Upper lobe of left lung (tissue), 4 donors: ENCODE measurements around the gene PPP1R9A.

Experiments used
- EP300 ChIP-seq, 4 donors: sonication (generic); formaldehyde crosslinking; IDR thresholded peaks; one replicate each; pipeline ENCODE4 v1.5.1; 2017; ENCODE audit warnings: antibody characterized with exemption in 4 of 4, control low read depth in 2 of 4
- POLR2A ChIP-seq, 4 donors: fragments of 450-650 bp; IDR thresholded peaks; one replicate each; pipeline ENCODE4 v1.5.1; 2016 to 2017; ENCODE audit warnings: antibody characterized with exemption in 4 of 4, mild to moderate bottlenecking in 2 of 4
- POLR2AphosphoS5 ChIP-seq, 2 donors: sonication (generic); formaldehyde crosslinking; IDR thresholded peaks; one replicate each; pipeline ENCODE4 v1.5.1; 2017; ENCODE audit warnings: antibody characterized with exemption in 2 of 2
- TF ChIP-seq, protein P1 (sequence below), 6 experiments: fragments of 450-650 bp in 4 of 6; fragments of 200-600 bp in 2 of 6; sonication (generic) in 2 of 6; IDR thresholded peaks; one replicate each; pipeline ENCODE4 v1.5.1; 2016 to 2019; ENCODE audit warnings: antibody characterized with exemption in 6 of 6

- TF ChIP-seq, protein P1, sequence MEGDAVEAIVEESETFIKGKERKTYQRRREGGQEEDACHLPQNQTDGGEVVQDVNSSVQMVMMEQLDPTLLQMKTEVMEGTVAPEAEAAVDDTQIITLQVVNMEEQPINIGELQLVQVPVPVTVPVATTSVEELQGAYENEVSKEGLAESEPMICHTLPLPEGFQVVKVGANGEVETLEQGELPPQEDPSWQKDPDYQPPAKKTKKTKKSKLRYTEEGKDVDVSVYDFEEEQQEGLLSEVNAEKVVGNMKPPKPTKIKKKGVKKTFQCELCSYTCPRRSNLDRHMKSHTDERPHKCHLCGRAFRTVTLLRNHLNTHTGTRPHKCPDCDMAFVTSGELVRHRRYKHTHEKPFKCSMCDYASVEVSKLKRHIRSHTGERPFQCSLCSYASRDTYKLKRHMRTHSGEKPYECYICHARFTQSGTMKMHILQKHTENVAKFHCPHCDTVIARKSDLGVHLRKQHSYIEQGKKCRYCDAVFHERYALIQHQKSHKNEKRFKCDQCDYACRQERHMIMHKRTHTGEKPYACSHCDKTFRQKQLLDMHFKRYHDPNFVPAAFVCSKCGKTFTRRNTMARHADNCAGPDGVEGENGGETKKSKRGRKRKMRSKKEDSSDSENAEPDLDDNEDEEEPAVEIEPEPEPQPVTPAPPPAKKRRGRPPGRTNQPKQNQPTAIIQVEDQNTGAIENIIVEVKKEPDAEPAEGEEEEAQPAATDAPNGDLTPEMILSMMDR (IDR thresholded peaks at IDR 0.05) = no peak
- no peak for TF ChIP-seq POLR2A (IDR thresholded peaks at IDR 0.05)
- peak in 1 of 4 donors; percentile 9 for TF ChIP-seq EP300 (IDR thresholded peaks at IDR 0.05)
- TF ChIP-seq POLR2AphosphoS5 (IDR thresholded peaks at IDR 0.05) = no peak
These were observed 152.5 kb downstream of the PPP1R9A start for GRCh38 chr7:95059842-95060313.
